NOMO-1 treated with dmso at 0.1 percent for 144 hours (cell line): ENCODE data around the gene ELF4.

Source experiments
- DNase-seq: peaks from one replicate; lab custom pipeline; 2025; ENCODE audit not compliant: unreplicated experiment; lab: John Stamatoyannopoulos, UW

ELF4 gene

DNA sequence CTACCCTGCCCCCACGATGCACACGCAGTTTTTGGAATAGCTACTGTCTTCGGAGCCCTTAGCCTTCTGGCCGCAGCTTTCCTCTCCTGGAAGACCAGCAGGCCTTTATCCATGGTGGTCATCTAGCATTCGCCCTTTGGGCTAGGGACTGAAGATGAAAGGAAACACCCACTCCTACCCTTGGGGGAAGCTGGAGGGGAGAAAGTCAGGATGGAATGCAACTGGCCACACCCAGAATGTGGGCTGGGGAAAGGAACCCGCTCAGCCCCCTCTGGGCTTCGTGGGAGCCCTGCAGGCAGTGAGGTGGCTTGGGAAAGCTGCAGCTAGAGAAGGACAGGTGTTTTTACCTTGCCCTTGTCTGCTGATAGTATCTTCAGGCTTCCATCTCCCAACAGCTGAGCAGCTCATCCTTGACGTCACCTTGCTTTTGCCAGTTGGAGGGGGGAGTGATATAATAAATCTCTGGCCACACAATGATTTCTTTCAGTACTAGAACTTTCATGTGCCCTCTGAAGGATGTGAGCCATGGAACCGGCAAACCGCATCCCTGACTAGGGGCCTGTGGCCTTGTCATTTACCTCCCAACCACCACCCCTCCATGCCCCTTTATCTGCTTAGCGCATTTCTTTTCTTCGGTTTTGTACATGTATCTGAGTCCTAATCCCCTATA is 59.0 kb downstream of the ELF4 start:
- DNase-seq: no peak

DNA sequence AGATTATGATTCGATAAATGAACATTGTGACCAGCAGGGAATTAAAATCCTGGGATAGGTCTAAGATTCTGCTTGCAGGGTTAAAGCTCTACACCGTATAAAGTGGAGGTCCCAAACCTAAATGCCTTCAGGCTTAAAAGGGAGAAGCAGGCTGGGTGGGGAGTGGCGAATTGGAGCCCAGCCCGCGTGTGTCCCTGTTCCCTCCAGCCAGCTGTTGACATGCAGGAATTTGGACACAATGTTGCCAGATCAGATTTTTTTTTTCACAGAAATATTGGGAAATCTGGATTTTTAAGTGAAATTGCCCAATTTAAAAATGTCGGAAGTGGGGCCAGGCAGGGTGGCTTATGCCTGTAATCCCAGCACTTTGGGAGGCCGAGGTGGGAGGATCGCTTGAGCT is 60.5 kb downstream of the ELF4 start:
- no peak for DNase-seq

DNA sequence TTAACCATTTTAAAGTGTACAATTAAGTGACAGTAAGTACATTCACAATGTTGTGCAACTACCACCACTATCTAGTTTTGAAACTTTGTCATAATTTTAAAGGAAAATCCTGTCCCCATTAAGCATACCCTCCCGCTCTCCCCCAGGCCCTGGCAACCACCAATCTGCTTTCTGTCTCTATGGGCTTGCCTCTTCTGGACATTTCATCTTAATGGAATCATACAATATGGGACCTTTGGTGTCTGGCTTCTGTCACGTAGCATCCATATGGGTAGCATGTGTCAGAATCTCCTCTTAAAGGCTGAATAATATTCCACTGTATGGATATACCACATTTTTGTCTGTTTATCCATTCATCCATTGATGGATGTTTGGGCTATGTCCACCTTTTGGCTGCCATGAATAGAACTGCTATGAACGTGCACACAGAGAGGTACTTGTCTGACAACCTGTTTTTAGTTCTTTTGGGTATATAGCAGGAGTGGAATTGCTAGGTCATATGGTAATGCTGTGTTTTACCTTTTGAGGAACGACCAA is 61.5 kb downstream of the ELF4 start:
- DNase-seq: no peak

DNA sequence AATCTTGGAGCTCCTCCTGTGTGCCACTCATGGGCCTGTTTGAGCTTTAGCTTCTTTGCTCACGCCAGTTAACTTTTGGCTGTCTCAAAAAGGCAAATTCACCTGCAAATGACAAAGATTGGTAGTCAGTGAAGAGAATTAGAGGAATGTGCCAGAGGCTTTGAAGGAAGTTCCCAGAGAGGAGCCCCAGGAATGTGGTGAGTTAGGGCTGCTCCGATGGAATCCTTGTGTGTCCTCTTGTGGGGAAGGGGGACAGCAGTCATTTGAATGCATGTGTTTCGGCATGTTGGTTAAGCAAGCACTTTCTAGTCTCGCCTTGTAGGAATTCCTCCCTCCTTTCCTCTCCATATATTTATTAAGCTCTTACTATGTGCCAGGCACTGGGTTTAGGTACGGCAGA is 62.9 kb downstream of the ELF4 start:
- no peak for DNase-seq

DNA sequence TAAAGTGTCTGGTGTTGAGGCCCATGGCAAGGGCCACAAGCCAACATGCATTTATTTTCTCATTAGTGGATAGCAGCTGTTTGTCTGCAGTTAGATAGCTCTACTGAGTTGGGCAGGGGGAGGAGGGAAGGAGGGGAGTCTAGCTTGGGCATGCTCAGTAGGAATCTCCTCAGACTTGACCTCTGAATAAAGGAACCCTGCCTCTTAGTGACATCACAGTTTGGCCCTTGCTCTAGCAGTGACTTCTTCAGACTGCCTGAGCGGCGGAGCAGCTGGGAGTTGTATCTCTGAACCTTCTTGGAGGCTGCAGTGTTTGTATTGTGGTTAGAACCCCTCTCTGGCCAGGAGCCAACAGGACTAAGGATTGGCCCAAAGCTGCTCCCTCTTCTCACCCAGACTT is 70.5 kb downstream of the ELF4 start:
- no peak for DNase-seq

DNA sequence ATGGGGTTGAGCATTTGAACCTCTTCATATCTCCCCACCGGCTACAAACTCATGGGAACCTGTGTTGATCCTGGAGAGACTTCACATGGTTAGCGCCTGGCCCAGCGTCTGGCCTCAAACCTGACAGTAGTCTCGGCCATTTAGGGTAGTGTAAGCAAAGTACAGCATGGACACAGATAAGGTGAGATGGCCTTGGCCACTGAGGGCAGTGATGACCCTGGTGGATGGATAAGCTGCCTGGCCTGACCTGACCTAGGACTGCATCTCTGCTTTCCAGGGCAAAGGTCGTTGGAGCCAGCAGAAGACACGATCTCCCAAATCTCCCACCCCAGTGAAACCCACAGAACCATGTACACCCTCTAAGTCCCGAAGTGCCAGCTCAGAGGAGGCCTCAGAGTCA is 76.1 kb downstream of the ELF4 start:
- no peak for DNase-seq

DNA sequence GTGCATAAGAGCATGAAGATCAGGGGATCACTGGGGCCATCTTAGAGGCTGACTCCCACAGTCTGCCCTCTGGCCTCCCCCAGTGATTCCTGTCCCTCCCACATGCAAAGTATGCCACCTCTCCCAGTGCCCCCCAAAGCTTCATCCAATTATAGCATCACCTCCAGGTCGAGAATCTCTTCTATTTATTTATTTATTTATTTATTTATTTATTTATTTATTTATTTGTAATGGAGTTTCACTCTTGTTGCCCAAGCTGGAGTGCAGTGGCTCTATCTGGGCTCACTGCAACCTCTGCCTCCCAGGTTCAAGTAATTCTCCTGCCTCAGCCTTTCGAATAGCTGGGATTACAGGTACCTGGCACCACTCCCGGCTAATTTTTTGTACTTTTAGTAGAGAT is 77.7 kb downstream of the ELF4 start:
- no peak for DNase-seq

DNA sequence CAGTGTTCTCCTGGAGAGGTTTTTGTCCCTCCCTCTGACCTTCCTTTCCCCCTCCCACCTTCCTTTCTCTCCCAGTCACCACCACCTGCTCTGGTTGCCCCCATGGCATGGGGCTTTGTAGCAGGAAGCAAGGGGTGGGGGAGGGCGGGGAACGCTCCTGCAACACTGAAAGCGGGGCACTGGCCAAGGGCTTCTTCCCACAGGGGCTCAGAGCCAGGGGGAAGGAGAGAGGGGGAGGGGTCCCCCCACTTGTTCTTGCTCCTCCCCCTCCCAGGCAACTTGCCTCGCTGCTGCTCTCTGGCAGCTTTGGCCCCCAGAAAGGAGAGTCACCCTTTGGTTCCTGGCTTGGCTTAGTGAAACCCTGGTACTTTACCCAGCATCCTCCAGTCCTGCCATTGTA is 79.5 kb downstream of the ELF4 start:
- no peak for DNase-seq

DNA sequence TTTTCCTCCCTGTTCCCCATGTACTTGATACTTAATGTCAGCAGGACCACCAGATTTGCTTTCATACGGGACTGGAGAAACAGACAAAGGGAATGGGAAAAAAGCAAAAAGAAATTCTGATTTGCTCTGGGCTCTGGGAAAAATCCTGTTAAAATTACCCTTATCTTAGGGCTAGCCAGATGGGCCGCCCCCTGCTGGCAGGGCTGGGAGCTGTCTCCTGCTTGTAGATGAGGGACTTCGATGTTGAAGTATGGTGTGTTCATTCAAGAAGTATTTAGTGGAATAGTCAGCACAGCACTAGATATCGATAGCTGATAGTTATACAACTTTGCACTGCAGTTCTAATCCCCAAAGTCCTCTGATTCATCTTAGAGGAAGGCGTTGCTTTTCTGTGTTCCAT is 82.1 kb downstream of the ELF4 start:
- DNase-seq: no peak

DNA sequence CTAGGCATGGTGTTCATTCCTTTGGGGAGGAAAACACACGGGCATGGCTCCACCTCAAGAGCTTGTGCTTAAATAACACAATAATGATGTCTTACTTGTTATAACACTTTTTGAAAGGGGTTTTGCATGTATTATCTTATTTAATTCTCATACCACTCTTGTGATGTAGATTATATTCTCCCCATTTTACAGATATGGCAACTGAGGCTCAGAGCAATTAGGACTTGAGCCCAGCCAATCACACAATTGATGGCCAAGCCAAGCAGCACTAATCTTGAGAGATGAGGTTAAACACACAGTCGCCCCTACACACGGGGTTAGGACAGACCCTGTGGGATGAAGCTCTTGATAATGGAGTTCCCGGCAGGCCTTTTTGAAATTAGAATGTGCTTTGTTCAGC is 82.7 kb downstream of the ELF4 start:
- no peak for DNase-seq

DNA sequence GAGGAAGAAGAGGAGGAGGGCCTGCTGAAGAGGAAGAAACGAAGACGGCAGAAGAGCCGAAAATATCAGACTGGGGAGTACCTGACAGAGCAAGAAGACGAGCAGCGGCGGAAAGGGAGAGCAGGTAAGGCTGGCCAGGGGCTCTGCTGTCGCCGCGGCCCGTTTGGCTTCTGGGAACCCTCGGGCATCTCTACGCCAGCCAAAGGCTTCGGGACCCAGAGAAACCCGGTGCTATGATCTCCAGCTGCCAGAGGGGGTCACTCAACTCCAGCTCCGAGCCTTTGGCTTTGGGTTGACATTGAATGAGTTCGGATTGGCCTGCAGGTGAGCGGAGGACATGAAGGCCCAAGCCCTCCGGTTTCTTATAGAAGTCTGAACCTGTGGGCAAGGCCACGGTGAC is 85.0 kb downstream of the ELF4 start:
- DNase-seq: no peak

DNA sequence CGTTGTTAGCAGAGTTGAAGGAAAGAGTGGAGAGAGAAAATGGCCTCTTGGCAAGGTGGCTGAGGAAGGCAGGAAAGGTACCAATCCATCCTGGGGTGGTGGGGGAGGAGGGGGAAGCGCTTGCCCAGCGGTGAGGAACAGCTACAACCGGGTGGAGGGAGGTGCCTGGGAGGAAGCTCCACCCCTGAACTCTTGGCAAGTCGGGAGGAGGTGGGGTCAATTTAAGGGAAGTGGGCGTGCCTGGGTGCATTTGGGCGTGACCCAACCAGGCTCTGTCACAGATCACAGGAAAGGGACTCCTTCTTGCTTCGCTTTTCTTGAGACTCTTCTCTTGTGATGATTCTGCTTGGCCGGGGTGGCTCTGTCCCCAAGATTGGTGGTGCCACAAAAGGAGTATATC is 86.2 kb downstream of the ELF4 start:
- peak; percentile 87 for DNase-seq

DNA sequence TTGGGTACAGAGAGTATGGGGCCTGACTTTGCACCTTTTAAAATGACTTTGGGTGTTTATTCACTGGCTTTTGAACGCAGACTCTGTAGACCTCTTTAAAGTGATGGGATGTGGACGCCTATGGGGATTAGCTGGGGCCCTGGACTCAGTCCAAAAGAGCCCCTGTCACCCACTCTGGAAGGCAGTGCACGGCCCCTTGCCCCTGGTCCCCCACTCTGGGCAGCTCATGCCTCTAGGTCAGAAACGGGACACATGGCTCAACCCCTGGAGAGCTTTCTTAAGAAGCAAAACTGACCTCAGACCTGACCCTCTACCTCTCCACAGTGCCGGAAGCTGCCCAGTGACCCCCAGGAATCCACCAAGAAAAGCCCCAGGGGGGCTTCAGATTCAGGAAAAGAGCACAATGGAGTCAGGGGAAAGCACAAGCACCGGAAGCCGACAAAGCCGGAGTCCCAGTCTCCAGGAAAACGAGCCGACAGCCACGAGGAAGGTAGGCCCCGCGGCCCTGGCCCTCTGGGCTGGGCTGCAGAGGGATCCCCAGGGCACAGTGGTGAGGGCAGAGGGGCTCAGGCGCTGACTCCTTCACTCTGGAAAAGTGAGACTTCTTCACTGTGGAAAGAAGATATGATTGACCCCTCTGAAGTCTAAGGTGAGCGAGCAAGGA is 89.5 kb downstream of the ELF4 start:
- no peak for DNase-seq

DNA sequence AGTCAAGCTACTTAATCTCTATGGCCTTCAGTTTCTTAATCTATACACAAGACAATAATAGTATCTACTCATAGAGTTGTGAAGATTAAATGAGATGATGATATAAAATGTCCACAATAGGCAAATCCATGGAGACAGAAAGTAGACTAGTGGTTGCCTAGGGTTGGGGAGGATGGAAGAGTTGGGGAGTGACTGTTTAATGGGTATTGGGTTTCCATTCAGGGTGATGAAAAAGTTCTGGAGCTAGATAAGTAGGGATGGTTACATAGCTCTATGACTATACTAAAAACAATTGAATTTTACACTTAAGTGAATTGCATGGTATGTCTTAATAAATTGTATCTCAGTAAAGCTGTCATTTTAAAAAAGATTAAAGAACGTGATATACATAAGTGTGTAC is 92.2 kb downstream of the ELF4 start:
- no peak for DNase-seq

DNA sequence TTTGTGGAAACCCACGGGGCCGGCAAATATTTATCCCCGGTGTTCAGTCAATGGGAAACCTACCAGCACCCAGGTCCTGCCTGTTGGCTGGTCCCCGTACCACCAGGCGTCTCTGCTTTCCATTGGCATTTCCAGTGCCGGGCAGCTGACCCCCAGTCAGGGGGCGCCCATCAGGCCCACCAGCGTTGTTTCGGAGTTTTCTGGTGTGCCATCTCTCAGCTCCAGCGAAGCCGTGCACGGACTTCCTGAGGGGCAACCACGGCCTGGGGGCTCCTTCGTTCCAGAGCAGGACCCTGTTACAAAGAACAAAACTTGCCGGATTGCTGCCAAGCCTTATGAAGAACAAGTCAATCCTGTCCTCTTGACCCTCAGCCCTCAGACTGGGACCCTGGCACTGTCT is 95.1 kb downstream of the ELF4 start:
- DNase-seq: no peak
